Kidney (tissue), 14 donors: ENCODE data around the gene TMEM130. TPM values are rescaled to one million over a fixed set of nuclear protein-coding genes. Genes with fewer than 3 reads are reported as not detected.

Source experiments
- DNase-seq, 5 donors: peaks; one replicate each; pipeline ENCODE4 v3.0.0-alpha.2; 2013 to 2020
- FAIRE-seq: peaks from 2 replicates; lab custom pipeline; 2012; peaks lifted over from hg19 to GRCh38; lab: Jason Lieb, UNC
- H3K27ac ChIP-seq, 2 donors: one replicate each; pipeline ENCODE4 v1.7.0; 2013; ENCODE audit warnings: low read depth in 2 of 2, low read length in 2 of 2, inconsistent platforms in 1 of 2
- H3K27me3 ChIP-seq: one replicate; pipeline ENCODE4 v1.7.1; 2013; ENCODE audit warnings: low read length, inconsistent platforms; ENCODE audit not compliant: control insufficient read depth, insufficient read depth
- H3K36me3 ChIP-seq, 3 donors: one replicate each; pipeline versions ENCODE4 v1.7.0 to v1.7.1; 2013; ENCODE audit warnings: low read length in 3 of 3, control low read depth in 1 of 3, inconsistent platforms in 1 of 3; ENCODE audit not compliant: insufficient read depth in 3 of 3, control insufficient read depth in 2 of 3
- H3K4me1 ChIP-seq, 3 donors: one replicate each; pipeline versions ENCODE4 v1.7.0 to v1.7.1; 2013; ENCODE audit warnings: low read length in 3 of 3, inconsistent platforms in 1 of 3, low read depth in 1 of 3; ENCODE audit not compliant: control insufficient read depth in 2 of 3, insufficient read depth in 2 of 3
- H3K4me3 ChIP-seq, 3 donors: one replicate each; pipeline versions ENCODE4 v1.7.0 to v1.8.1; 2013; ENCODE audit warnings: low read length in 3 of 3, control low read depth in 1 of 3, inconsistent platforms in 1 of 3
- H3K9ac ChIP-seq, 3 donors: one replicate each; pipeline versions ENCODE4 v1.7.0 to v1.7.1; 2013; ENCODE audit warnings: low read length in 3 of 3, control low read depth in 1 of 3, inconsistent platforms in 1 of 3
- H3K9me3 ChIP-seq, 3 donors: one replicate each; pipeline versions ENCODE4 v1.7.0 to v1.7.1; 2013; ENCODE audit warnings: low read length in 3 of 3, control low read depth in 1 of 3, inconsistent platforms in 1 of 3; ENCODE audit not compliant: control insufficient read depth in 2 of 3, insufficient read depth in 1 of 3
- CTCF ChIP-seq: IDR thresholded peaks from 3 replicates; pipeline ENCODE4 v1.5.1; 2012; ENCODE audit warnings: mild to moderate bottlenecking, moderate library complexity, borderline replicate concordance; ENCODE audit not compliant: insufficient read depth; ENCODE audit errors: extremely low read depth
- intact Hi-C: fragments of 100-400 bp; cut with DNase I; formaldehyde crosslinking; loops from one replicate; pipeline ENCODE4 v1.11.1; 2022
- polyA plus RNA-seq: library from polyadenylated mRNA; stranded (reverse); fragments of 350-450 nt; fragmentation: Illumina TruSeq; extraction: RNeasy Lipid Tissue Mini Kit (QIAGEN cat#74804); gene quantifications from one replicate; pipeline ENCODE4 v1.2.3, GENCODE V29; 2014; ENCODE audit warnings: low read depth, low replicate concordance; ENCODE audit not compliant: insufficient read depth
- total RNA-seq: library from RNA; stranded (reverse); fragmentation: NEBNext Ultra II Directional; extraction: Animal tissue kit (Norgen Biotek cat#: 25700); gene quantifications from one replicate; pipeline ENCODE4 v1.2.1, GENCODE V29; 2021
- donor health status: control.
- donor health status: control.
- donor health status: control.
- donor health status: control.
- donor health status: control.
- donor health status: DM: yes; HTN: yes; CAD: no.
- donor health status: Normal renal cell carcinoma (clear cell type).

Gene TMEM130
- total and polyA plus RNA-seq, 2 donors from 2014 or later: 5.0 to 12.9 TPM

GRCh38 chr7:98823226-98823625 is 46.6 kb downstream of the TMEM130 start:
- intact Hi-C loops: no loop called here
- H3K9ac ChIP-seq: no peak overlapping the region
- no peak for TF ChIP-seq CTCF
- H3K27ac ChIP-seq: no peak overlapping the region
- H3K4me3 ChIP-seq: no peak overlapping the region
- H3K27me3 ChIP-seq: no peaks in the 10 kb centered on the region
- H3K9me3 ChIP-seq: no peaks in the 10 kb centered on the region
- H3K36me3 ChIP-seq: no peaks in the 10 kb centered on the region
- H3K4me1 ChIP-seq: no peaks in the 10 kb centered on the region
- DNase-seq: no peak
- FAIRE-seq: no peak

GRCh38 chr7:98821348-98821747 is 48.5 kb downstream of the TMEM130 start:
- DNase-seq (no peak), FAIRE-seq (no peak)
- TF ChIP-seq CTCF: no peak
- H3K27me3 ChIP-seq: no peaks in the 10 kb centered on the region
- no peaks in the 10 kb centered on the region for H3K4me1 ChIP-seq
- H3K9me3 ChIP-seq: peaks cover 0 to 2% (median 0%) of the 10 kb centered on the region in 3 donors
- no peaks in the 10 kb centered on the region for H3K36me3 ChIP-seq
- no peak overlapping the region for H3K9ac ChIP-seq
- H3K4me3 ChIP-seq: no peak overlapping the region
- intact Hi-C loops: no loop called here
- no peak overlapping the region for H3K27ac ChIP-seq

GRCh38 chr7:98816967-98817710 is 52.7 kb downstream of the TMEM130 start:
- Histone ChIP-seq H3K36me3 (no peaks in the 10 kb centered on the region), H3K27ac (no peak overlapping the region), H3K27me3 (no peaks in the 10 kb centered on the region), H3K4me1 (no peaks in the 10 kb centered on the region), H3K9me3 (peaks cover 0 to 2% (median 0%) of the 10 kb centered on the region in 3 donors), H3K4me3 (no peak overlapping the region), H3K9ac (no peak overlapping the region)
- intact Hi-C loops: no loop called here
- TF ChIP-seq CTCF: no peak
- no peak for DNase-seq
- no peak for FAIRE-seq
